HuH-7.5 (cell line): Measurements from ENCODE around the gene TENT4A.

Experiments
- DNase-seq: peaks from one replicate; pipeline ENCODE4 v3.0.0; 2011; ENCODE audit warnings: low spot score

Gene TENT4A

DNA sequence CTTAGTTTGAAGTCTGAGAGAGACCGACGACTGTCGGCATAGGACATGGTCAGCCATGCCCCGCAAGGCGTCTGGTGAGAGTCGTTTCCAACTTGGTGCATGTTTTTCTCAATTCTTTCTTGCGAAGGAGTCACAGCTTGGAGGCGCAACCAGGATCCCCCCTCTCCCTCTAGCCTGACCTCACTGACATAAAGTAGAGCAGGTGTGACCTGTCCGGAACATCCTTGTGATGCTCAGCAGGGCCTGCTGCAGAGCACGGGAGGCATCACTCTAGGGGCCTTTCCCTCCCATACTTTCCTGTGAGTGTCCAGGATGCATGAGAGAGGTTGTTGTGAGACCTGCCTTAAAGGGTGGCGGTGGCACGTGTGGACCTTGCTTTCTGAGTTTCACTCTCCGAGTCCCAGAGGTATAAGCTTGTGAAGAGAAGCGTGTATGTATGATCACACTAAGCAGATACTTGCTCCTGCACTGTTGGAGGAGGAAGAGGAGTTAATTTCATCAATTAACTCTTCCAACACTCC is 5.0 kb downstream of the TENT4A start:
- no peak for DNase-seq

DNA sequence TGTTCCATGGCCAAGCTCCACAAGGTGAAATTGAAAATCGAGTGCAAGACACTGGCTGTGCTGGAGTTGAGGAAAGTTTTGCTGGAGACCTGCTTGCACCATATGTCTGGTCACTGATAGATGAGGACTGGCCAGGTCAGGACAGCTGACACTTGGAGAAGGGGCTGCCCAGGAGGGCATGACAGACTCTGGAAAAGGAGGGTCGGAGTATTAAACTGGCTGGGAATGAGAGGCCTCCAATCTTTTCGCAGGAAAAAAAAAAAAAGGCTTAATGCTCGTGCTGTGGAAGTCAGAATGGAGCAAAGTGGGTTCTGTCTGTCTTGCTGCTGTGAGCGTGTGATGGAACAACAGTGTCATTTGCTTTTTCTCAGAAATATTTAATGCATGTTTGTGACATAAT is 5.5 kb downstream of the TENT4A start:
- no peak for DNase-seq

DNA sequence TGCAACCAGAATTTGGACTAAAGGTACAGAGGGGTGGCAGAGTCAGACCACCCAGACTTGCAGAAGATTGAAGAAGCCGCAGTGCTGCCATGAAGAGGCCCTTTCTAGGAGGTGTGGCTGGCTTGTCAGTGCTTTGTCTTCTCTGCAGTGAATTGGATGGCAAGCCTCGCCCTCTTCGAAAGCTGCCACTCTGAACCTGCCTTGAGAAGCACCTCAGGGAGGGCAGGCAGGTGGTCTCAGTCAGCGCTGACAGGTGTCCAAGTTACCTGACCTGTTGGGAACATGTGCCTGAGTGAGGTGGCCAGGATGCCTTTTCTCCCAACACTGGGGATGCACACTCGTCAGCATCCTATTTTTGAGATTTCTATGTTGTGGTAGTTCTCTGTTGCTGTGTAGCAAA is 6.2 kb downstream of the TENT4A start:
- DNase-seq, result no peak

DNA sequence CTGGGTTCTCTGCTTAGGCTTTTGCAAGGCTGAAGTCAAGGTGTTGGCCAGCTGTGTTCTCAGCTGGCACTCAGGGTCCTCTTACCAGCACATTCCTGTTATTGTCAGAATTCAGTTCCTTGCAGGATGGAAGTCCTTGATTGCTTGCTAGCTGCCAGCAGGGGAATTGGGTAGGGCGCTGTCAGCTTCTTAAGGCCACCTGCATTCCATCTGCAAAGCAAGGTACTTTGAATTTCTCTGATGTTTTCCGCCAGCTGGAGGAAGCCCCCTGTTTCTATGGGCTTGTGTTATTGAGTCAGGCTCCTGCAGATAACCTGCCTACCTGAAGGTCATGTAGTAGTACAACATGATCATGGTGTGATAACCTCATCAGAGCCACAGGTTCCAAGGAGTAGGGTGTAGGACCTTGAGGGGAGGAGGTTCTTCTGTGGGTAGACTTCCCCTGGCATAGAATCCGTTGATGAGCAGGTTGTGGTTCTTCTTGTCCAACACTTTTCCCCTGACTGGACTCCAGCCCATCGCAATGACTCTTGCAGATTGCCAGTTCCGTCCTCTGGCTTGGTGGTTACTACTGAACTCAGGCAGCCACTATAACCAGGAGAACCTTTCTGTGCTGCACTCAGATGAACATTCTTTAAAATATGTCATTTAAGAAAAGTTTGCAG is 6.8 kb downstream of the TENT4A start:
- no peak for DNase-seq

DNA sequence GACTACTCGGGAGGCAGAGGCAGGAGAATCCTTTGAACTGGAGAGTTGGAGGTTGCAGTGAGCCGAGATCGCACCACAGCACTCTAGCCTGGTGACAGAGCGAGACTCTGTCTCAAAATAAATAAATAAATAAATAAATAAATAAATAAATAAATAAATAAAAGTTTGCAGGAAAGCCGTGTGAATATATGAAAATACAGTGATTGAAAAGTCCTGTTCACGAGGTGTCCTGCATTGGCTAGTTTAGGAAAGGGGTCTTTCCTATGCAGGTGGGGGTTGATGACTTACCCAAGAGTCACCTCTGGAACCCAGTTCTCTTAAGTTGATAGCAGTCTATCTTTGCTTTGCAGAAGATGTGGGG is 7.3 kb downstream of the TENT4A start:
- DNase-seq, result no peak

DNA sequence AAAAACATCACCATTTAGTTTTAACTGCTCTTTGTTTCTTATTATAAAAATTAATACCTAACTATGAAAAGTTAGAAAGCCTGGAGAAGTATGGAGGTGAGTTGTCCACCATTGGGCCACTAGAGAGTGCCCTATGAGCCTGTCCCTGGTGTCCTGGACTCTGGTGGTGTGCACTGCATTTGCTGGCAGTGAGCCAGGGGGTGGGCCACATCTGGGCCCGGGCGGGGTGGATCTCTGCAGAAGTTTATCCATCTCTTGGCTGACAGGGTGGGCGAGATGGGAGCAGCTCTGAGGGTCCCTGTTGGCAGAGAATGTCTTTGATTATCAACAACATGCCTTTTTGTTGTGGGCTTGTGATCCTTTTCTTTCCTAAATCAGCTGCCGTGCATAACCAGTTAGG is 8.2 kb downstream of the TENT4A start:
- no peak for DNase-seq

DNA sequence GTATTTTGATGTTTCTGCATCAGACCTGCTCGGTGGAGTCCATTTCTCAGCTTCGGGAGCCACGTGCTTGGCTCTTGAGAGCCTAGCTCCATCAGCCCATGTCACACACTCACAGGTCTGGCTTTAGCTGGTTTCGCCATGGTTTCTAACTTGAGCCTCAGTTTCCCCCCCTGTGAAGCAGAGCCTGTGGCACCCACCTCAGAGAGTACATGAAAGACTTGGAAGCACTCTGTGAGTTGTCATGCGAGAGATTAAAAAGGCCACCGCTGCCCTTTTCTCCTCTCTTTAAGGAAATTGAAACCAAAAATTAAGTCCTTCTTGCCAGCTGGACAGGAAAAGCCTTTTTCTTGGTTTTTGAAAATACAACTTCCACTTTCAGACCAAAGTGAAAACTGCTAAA is 8.8 kb downstream of the TENT4A start:
- DNase-seq, result no peak

DNA sequence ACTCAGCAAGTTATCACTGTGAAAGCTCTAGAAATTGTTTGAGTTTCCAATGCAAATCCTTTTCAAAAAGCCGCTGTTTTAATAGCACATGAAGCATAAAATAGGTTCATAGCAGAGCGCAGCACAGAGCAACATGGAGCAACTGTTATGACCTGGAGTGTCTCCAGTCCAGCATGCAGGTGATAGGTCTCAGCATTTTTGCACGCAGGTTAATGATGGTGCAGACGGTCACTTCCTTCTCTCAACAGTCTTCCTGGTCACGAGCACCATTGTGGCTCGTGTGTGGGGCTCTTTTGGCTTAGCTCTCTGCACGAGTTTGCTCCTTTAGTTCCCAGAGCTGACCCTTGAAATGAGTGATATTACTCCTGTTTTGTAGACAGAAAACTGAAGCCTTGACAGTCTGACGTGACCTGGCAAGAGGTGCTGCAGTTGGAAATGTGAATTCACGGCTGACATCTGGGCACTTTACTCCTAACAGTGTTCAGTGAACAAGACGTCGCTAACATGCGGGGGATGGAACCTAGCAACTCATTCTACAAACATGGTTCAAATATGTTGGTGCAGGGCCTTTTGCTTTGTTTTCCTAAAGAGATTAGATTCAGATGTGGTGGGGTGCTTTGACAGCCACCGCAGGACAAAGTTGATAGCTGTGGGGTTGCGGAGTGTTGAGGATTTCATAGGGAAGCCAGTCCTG is 10.0 kb downstream of the TENT4A start:
- no peak for DNase-seq

DNA sequence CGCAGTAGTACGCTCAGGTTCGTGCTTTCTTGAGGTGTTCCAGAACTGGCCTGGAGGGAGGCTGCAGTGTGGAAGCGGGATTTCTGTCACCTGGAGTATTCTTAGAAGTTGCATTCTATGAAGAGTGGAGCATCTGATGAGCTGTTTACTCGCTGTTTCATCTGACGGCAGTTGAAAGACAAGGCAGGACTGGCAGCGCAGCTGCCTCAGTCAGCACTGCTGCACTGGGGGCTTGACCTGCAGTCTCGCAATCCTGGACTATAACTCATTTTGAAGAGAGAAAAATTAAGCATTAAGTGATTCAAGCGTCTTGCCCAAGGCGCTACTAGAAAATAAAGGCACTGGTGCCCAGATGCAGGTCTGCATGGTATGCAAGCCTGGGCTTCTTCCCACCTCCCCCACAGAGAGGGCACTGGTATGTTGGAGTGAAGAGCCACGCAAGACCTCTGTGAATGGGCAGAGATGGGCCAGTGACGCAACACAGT is 10.6 kb downstream of the TENT4A start:
- DNase-seq, result no peak

DNA sequence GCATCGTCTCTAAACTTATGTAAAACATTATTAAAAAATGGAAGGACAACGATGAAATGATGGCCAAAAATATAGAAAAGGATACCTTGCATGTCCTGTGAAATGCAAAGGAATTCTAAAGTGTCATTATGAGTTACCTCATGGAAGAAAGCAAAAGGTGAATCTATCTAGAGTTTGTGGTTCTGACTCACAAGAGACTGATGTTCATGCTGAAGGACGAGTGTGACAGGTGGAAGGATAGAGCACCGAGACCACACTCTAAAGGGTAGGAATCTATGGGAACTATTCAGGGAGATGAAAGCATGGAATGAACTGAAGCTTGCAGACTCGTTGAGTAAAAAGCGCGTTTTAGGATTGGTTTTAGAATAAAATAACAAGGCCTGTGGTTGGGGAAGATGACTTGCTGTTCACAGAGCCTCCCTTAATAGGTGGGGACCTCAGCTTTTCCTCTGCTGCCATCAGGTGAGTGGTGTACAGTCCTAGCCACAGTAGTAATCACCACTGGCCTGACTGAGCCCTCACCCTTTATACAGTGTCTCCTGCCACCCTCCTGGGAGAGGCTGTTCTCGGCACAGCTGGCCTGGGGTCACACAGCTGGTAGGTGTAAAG is 11.2 kb downstream of the TENT4A start:
- DNase-seq, result no peak

DNA sequence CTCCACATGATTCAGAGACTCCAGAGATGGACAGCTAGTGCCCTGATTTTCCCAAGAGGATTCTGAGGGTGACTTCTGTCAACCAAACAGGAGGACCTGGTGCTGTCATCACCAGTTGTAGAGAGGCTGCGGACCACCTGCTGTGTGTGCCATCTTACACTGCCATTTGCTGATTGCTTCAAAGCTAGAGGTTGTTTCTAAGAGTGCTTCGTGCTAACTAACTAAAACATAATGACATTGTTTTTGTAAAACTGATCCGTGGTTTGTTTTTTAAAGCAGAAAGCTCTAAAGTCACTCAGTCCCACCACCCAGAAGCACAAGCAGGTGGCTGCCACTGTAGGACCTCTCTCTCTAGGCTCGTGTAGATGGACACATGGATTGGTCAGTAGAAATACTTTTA is 12.2 kb downstream of the TENT4A start:
- no peak for DNase-seq

DNA sequence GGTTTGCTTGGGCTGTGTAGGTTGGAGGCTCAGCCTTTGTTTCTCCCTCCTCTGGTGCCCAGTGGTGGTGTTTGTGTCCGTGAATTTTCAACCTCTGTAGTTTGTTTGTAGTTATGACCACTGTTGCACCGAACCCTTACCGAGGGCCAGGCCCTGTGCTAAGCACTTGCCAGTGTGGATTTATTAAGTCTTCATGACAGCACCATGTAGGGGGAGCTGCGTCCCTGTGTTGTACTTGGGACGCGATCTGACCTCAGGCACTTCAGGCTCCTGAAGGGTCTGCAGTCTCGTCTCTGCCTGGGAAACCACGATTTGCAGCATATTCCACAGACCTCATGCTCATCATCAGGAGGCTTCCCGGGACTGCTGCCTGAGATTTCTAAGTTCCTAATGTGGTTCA is 12.8 kb downstream of the TENT4A start:
- no peak for DNase-seq

DNA sequence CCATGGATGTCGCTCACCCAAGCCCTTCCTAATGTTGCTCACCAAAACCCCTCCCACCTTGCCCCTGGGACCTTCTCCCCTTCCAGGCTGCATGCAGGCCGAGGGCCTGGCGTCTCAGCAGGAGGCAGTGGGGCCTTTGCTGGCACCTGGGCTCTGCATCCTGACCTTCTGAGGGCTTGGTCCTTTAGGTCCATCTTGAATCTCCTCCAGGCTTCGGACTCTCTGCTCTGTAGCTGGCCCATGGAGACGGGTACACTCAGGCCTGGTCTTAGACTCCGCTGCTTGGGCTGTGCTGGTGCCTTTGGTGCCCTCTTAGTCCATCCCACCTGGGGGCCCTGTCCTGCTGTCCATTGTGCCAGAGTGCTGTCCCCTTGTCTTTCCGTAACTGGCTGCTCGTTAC is 14.0 kb downstream of the TENT4A start:
- DNase-seq, result no peak

DNA sequence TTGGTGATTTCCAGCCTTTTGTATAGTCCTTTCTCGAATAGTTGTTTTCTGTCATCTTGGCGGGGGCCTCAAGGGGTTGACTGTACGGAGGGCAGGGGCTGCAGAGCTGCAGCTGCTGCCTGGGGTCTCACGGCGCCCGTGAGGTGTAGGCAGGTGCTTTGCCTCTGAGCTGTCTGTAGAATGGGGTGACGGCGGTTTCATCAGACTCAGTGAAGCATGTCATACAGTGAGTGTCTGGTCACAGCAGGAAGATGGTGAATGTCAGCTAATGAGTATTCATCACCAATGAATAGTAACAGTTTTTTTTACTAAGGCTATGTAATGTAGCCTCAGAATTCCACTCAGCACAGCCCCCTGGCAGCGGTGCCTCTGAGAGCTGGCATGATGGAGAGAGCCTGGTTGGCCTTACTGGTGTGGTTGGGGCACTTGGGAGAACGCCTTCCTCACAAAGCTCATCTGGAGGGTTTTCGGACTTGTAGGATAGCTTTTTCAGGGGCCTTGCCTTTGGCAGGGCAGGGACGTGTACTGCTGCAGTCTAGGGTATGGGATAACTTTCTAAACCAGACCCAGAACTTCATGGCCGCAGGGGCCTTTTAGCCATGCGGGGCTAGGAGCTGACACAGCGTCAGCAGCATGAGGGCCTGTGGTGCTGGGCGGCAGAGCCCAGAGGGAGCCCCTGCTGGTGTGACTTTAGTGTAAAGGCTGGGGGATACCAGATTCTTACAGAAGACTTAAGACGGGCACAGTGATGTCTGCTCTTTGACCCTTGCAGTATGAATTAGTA is 15.0 kb downstream of the TENT4A start:
- no peak for DNase-seq

DNA sequence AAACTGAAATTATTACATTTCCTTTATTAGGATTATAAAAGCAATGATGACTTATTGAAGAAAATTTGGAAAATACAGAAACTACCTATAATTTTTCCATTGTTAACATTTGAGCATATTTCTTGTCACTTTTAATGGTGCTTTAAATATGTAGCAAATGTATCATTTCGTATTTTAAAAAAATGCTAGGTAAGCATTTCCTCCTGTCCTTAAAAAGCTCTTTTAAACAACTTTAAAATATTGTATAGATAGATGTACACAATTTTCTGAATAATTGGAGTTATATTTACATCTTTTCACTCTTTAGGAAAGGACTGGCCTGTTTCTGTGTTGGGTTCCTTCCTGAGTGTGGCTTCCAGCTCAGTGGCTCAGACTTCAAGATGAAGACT is 15.6 kb downstream of the TENT4A start:
- DNase-seq, result no peak

DNA sequence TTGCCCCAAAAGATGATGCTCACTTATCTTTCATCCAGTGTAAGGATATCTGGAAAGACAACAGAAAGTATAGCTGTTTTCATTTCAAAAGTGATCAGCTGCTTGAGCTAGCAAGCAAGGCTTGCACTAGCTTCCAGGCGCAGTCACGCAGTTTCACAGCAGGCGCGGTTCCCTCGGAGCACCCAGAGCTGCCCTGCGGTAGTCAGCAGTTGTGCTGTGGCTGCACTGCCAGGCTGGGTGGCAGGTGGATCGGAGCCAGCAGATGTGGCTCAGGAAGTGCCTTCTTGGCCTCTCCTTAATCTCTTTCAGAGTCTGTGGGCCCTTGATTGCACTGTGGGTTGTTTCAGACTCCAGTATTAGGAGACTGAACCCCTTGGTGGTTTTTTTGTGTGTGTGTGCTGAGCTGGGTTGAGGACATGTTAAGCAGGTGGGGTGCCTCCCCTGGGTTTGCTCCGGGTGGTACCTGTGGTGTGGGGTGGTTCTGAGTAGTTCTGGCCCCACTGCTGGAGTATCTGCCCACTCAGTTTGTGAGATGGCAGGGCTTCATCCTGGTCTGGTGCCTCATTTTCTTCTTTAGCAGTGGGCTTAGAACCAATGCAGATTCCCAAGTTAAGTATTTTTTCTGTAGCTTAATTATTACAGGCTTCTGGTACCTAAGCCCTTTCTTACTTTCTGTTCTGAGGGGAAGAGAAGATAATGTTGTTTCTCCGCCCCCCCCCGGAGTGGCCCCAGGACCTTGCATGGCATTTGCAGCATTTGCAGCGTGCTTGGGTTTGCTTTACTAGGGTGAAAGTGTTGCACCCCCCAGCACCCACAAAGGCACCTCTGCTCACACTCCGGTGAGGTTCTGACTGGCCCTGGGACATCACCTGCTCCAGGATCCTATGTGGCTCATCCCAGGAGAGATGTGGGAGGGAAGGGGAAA is 16.4 kb downstream of the TENT4A start:
- DNase-seq, result no peak

DNA sequence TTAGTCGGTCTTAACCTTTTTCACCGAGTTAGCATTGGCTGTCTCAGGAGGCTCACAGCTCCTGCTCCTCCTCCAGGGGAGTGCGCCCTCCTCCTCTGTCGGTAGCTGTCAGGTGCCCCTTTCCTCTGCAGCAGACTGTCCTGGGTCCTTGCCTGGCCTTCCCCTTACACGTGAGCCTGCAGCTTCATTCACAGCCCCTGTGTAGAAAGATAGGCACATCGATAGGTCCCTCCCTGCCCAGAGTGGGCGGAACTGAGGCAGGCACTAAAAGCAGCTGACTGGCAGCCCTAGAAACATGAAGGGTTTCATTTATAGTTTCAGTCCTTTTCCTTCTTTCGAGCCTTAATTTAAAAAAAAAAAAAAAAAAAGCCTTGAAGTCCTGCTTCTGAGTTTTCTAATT is 17.2 kb downstream of the TENT4A start:
- DNase-seq, result no peak

DNA sequence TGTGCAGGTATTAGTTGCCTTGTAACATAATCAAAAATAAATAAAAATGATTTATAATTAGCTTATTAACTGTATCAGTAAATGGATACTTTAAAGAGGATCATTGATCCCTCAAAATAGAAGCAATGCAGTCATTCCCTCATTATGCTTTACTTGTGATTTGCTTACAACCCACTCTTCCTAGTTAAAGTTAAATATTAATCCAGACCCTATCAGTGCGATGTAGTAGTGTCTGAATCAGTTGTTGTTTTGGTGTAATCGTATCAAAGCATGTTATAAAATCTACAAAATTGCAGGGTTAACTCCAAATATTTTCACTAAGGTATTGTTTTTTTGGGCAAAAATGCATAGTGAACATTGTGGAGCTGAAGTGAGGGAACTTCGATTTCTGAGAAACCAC is 17.6 kb downstream of the TENT4A start:
- no peak for DNase-seq

DNA sequence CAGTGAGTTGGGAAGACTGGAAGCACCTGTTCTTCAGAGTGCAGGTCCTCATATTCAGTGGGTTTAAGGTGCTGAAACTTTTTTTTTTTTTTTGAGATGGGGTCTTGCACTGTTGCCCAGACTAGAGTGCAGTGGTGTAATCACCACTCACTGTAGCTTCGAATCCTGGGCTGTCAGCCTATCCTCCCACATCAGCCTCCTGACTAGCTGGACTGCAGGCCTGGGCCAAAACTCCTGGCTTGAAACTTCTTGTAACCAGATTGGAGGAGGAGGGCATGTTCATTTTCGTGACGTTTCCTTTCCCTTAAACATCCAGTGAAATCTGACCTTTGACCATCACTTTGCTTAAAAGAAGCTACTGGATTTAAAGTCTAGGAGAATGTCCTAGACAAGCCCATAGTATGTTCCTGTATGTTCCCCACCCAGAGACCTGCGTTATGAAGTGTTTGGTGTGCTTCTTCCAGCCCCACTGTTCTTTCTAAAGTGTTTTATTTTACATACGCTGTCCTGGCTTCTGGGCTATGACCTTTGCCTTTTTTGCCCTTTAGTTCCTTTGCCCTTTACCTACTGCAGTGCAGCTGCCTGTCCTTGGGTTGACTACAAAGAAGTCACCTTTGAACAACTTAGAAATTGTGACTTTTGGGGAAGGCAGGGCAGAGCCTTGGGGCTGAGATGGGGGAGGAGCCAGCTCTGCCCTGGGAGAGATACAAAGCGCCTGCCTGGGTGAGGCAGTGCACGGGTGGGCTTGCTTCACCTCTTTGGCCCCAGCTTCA is 18.4 kb downstream of the TENT4A start:
- no peak for DNase-seq

DNA sequence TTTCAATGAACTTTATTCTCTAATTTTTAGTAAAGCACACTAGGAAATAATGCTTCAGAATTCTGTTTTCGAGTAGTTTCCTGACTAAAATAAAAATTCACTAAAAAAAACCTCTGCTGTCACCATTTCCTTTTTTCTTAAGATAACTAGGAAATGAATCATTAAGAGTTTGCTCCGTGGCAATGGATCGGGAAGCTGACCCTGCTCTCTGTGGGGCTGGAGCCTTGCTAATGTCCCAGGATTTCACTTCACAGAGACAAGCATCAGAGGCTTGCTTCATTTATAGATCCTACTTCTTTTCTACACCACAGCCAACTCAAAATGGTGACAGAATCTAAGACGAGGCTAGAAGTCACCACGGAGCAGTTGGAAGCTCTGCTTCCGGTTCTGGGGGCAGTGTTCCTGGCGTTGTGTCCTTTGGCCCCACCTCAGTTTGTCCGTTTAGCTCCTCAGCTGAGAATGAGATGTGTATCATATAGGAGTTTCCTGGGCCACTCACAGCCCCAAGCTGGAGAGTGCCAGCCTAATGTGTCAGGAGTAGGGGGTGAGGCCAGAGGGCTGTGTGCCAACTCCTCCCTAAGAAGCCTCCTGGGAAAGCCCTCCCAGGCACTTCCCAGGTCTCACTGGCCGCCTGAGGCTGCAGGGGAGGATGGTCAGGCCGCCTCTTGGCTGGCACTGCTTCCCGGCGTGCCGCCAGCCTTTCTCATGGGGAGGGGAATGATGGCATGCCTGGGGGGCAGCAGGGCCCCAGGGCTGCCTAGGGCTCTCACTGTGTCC is 19.6 kb downstream of the TENT4A start:
- DNase-seq, result no peak
